ENCODE data around the gene SCAF4.

- no peak for TF ChIP-seq CTCF (IDR thresholded peaks at IDR 0.05)
- no peak for TF ChIP-seq POLR2AphosphoS2 (conservative IDR thresholded peaks at IDR 0.05; ENCODE audit: low read length)
- TF ChIP-seq PHF8 (IDR thresholded peaks at IDR 0.05; ENCODE audit: borderline replicate concordance, low read depth): no peak
- no peak for TF ChIP-seq KDM1A (IDR thresholded peaks at IDR 0.05; ENCODE audit: low read depth)
- TF ChIP-seq, protein P1, sequence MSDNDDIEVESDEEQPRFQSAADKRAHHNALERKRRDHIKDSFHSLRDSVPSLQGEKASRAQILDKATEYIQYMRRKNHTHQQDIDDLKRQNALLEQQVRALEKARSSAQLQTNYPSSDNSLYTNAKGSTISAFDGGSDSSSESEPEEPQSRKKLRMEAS (IDR thresholded peaks at IDR 0.05): no peak
- no peak for TF ChIP-seq BHLHE40 (IDR thresholded peaks at IDR 0.05; ENCODE audit: low read depth, low read length)
- TF ChIP-seq CEBPB (IDR thresholded peaks at IDR 0.05): no peak
- no peak for TF ChIP-seq EP300 (IDR thresholded peaks at IDR 0.05)
- no peak for TF ChIP-seq JUN (IDR thresholded peaks at IDR 0.05)
- no peak for TF ChIP-seq RFX5 (IDR thresholded peaks at IDR 0.05)
- no peak for TF ChIP-seq RCOR1 (IDR thresholded peaks at IDR 0.05; ENCODE audit: low read depth, low read length)
Measured at GRCh38 chr21:31668651-31669491, 63.0 kb downstream of the SCAF4 start.

All from A549 (cell line).